Heart left ventricle (tissue), 13 donors: ENCODE data around the gene DYNLL1.

ENCODE experiments used
- CTCF ChIP-seq, 12 donors: fragments of 200-600 bp; sonication (generic) in 4 of 12; IDR thresholded peaks; one replicate each; pipeline versions ENCODE4 v1.5.0 to v1.8.0; 2018 to 2022; ENCODE audit warnings: antibody characterized with exemption in 12 of 12, mild to moderate bottlenecking in 5 of 12
- POLR2A ChIP-seq, 2 donors: fragments of 450-650 bp; IDR thresholded peaks; one replicate each; pipeline ENCODE4 v1.6.1; 2017; ENCODE audit warnings: antibody characterized with exemption in 2 of 2, mild to moderate bottlenecking in 2 of 2, moderate library complexity in 2 of 2
- donor health status: ischemic (EF 13 %, LVEDD 7.1; RV severe dilation, severe dysfunction).
- donor health status: DM: no; HTN: yes; CAD: no.
- donor health status: DM: no; HTN: no; CAD: no.
- donor health status: ischemic (EF 25% LVEDD 6.9; RV normal size, moderate dysfunction).
- donor health status: ischemic (EF 25% LVEDD 5.7; RV mildly dilated, moderate dysfunction).
- donor health status: ischemic (EF 35%, LVEDD 5.7; RV mildly dilated, moderate dysfunction).
- donor health status: nonischemic (EF 11% LVEDD 7.7; RV severe dilation, severe dysfunction).
- donor health status: DM: yes; HTN: yes; CAD: no.
- donor health status: PGD.
- donor health status: ischemic (EF 29% LVEDD 5.4; RV normal size, mild dysfunction).
- donor health status: nonischemic (EF 23%, LVEDD 6.1; RV moderate dilation, normal function).

- TF ChIP-seq POLR2A (IDR thresholded peaks at IDR 0.05), result no peak
- TF ChIP-seq CTCF (IDR thresholded peaks at IDR 0.05), result no peak
Observed at GRCh38 chr12:120529641-120530417, 33.9 kb downstream of the DYNLL1 start.
